Activated gamma-delta T cell treated with Interleukin-2 at 50 U/mL for 16 hours (primary cell): ENCODE measurements around the gene SLC7A10.

Experiments used
- DNase-seq: peaks from one replicate; pipeline ENCODE4 v3.0.0-alpha.2; 2020

SLC7A10 gene

DNA sequence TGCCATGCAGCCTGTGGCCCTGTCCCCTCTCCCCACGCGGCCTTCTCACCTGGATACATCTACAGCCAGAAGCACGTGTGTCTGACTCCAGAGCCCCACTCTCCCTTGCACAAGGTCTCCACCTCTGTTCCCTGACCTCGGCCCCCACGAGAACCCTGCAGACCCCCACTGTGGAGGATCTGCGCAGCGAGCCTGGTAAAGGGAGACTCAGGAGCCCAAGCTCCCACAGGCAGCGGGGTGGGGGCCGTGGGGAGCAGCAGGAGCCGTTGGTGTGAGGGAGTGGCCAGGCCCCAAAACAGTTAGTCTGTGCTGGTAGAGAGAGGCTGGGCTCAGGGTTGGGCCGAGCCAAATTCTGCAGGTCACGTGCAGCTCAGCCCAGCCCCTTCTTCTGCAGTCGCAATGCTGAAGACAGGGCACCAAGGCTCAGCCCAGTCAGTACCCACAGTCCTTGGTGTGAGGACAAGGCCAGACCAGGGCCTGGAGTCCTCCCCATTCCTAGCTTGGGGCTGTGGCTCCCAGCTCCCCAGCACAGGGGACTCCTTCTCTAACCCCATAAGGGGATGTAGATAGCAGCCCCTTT, 28.7 kb upstream of the SLC7A10 start:
- no peak for DNase-seq

DNA sequence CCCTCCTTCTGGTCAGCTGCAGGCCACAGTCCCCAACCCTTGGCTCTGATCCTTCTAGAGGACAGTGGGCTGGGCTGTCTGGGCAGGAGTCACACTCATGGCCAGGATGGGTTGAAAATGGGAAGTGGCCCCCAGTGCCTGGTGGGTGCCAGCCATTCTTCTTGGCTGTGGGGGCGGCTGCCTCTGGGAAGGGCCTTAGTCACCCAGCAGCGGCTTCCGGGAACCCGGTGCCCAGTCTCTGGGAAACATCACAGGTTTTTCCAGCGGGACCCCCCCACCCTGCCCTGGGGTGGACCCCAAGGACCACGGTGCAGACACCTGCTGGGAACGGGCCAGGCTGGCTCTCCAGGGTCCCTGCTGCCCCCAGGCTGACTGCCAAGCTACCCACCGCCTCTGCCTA, 27.3 kb upstream of the SLC7A10 start:
- no peak for DNase-seq

DNA sequence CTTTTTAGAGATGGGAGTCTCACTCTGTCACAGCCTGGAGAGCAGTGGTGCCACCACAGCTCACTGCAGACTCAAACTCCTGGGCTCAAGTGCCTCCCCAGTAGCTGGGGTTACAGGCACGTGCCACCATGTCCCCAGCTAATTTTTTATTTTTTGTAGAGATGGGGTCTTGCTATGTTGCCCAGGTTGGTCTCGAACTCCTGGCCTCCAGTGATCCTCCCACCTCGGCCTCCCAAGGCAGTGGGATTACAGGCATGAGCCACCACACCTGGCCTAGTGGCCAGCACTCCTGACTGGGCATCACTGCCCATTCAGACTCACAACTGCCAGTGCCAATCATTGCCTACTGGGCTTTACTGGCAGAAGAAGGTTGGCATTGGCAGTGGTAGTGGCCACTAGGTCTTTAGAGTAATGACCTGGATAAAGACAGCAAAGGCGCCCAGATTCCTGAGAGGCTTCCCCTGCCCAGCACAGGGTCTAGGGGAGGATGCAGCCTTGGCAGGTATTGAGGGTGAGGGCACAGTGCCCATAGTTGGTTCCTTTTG, 26.8 kb upstream of the SLC7A10 start:
- DNase-seq: no peak

DNA sequence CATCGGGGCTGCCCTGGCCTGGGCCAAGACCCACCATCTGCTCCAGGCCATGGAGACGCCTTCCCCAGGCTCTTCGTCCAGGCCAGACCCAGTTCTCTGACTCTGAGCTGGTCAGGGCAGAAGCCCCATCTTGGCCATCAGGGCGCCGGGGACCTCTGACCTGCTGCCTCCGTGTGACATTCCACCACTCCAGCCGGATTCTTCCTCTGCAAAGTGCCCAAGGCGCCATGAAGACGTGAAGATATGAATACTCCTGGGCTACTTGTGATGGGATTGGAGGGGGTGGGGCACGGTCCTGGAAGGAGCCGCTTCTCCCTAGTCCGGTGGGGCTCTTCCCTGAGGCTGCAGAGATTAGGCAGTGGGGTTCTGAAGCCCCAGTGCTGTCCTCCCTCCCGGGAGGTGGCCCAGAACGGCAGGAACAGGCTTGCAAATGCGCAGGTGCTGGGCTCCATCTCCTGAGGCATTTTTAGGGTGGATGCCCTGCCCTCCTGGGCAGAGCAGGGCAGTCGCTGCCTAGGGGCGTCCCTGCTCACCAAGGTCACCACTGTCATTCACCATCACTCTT, 26.0 kb upstream of the SLC7A10 start:
- DNase-seq: no peak

DNA sequence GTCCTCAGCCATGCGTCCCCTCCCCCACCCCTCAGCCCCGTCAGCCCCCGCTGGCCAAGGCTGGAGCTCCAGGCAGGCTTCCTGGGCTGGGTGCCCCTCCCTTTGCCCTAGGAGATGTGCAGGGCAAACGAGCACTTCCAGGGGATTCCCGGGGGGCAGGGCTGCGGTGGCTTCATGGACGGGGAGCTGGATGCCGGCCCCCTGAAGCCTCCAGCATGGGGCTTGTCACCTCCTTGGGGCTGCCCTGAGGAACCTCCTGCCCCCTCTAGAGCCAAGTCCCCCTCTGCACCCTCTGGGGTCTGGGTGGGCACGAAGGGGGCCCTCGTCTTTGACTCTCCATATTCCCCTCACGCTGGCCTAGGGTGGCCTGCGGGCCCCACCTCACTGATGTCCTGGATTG, 25.4 kb upstream of the SLC7A10 start:
- DNase-seq: no peak

DNA sequence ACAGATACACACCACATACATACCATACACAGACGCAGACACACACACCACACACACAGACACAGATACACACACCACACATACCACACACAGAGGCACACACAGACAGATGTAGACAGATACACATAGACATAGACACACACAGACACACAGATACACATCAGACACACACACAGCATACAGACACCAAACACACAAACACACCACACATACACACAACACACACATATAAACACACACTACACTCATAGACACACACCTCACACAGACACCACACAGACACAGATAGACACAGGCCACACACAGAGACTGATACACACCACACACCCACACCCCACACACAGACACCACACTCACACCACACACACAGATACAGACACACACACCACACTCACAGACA, 24.9 kb upstream of the SLC7A10 start:
- no peak for DNase-seq

DNA sequence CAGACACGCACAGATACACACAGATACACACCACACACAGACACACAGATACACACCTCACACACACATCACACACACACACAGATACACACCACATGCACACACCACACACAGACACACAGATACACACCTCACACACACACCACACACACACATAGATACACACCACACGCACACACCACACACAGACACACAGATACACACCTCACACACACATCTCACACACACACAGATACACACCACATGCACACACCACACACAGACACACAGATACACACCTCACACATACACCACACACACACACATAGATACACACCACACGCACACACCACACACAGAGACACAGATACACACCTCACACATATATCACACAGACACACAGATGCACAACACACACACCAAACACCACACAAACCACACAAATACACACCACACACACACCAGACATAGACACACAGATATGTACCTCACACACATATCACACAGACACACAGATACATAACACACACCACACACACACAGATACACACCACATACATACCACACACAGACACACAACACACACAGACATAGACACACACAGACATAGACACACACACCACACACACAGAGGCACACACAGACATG, 24.2 kb upstream of the SLC7A10 start:
- DNase-seq: no peak

DNA sequence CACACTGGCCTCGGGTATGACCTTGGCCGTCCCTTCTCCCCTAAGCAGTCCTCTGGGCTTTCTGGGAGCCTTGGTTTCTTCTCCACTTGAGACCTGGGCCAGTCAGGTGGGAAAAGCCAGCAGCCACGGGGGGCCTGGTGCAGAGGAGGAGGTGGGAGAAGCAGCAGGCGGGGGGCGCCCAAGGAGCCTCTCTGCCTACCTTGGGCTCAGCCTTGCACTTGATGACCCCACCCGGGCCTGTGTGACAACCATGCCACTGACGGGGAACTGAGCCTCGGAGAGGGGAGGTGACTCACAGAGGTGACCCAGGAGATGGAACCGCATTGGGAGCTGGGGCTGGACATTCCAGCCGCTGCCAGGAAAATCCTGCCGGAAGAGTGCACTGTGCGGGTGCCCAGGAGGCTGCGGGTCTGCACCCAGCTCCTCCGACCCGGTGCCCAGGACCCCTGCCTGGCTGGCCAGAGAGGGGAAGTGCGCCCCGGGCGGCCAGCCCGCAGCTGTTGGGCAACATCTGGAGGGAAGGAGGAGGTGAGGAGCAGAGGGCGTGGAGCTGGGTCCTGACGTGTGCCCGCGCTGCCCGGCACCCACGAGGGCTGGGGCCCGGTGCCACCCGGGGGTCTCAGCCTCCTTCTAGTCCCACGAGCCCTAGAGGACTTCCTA, 23.4 kb upstream of the SLC7A10 start:
- no peak for DNase-seq

DNA sequence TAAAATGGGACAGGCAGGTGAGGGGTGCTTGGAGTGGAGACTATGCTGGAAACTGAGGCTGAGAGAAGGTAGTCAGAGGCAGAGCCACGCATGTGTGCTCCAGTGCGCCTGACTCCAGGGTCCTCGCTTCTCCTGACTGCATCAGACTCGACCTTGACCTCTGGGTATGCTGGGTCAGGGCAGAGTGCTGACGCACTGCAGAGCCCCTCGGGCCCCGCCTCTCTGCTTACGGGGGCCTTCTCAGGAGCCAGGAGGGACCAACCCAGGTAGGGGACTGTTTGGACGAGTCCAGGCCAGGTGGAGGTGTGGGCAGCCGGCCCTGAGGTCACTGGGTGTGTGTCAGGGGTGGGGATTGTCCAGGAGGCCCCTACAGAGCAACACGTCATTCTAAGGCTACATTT, 22.9 kb upstream of the SLC7A10 start:
- DNase-seq: no peak

DNA sequence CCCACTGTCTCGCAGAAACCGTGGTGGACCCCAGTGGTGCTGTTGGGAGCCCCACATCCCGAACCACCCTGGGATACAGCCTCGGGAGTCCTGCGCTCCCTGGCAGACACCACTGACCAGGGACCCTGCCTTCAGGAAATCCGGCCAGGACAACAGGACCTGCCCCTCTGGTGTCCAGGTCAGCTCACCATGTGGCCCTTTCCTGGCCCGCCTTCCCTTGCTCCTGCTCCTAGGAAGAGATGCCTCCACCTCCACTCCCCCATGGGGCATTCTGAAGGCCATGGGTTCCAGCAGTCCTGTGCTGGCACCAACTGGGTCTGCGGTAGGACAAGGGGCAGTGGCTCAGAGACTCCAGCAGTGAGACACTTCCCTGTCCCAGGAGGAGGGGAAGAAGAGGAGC, 22.5 kb upstream of the SLC7A10 start:
- DNase-seq: no peak

DNA sequence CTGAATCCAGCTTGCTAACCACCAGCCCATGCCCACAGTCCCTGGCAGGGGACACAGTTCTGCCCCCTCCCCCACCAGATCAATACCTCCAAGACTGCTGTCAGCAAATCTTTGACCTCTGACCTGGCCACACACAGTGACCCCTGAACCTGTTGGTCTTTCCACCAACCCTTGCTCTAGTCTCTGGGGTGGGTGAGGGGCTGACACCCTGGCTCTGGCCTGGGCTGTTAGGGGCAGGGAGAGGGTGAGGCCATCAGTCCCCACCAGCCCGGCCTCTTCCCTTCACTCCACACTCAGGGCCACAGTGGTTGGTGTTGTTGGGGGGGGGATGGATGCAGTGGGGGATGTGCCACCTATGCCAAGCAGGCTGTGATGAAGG, 21.8 kb upstream of the SLC7A10 start:
- DNase-seq: no peak

DNA sequence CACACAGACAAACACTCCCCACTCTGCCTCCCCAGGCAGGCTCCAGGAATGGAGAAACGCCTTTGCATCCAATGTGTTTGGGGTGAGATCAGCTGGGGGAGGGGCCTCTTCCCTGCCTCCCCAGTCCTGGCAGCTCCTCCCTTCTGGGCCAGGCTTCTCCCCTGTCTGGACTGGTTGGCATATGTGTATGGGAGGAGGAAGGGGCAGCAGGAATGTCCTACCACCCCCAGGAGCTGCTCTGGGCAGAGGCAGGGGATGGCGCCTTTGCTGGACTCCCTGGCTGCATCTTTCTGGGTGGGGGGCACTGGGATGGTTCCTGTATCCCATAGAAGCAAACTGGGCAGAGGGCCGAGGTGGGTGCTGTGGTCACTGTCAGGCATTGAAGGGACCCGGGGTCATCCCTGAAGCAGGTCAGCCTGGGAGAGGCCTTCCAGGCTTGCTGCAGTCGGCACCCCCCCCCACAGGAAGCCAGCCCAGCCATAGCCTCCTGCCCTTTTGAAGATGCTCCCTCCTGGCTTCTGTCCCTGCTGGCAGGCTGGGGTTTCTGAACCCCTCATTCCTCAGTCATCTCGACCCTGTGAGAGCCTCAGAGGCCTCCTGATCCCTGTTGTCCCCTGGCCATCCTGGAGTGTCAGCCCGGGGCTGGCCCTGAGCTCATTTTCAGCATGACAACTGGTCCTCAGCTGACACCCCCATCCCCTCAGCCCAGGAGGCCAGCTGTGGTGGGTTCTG, 21.2 kb upstream of the SLC7A10 start:
- no peak for DNase-seq

DNA sequence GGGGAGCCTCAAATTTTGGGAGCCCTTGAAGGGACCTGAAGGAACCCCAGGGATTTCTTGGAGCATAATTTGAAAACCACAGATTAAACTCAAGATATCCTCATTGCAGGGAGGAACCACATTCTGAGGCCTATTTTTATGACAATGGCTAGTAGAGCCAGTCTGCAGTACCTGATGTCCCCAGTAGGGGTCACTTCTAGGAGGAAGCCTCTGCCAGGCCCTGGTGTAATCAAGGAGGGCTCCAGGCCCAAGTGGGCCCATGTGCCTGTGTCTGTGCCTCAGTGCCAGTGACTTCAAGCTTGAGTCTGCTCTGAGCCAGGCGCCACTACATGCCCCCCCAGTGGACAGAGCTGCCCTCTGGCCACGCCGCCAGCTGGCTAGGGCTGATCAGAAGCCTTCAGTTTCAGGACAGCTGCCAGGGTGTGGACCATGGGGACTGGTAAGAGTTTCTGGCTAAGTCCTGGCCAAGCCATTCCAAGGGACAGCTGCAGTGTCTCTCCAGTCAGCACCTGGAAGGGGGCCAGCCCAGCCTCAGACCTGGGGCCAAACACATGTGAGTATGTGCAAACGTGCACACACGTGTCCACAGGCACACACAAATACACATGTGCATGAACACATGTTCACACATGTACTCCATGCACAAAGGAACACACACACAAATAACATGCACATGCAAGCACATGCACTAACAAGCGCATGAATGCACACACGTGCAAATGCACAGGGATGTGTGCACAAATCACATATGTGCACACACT, 20.5 kb upstream of the SLC7A10 start:
- no peak for DNase-seq

DNA sequence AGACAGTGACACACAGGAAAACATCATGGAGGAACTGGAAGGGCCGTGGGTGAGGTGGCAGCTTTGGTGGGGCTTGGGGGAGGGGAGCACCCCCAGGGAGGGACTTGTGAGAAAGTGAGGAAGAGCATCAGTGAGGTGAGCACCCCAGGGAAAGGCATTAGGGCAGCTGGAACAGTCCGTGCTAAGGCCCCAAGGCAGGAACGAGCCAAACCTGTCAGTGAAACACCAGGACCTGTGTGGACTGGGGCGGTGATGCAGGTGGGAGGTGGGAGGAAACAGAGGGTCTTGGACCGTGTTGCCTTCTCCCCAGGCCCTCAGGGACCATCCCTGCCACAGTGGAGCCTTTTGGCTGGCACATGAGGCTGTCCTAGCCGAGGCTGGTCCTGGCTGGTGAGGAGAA, 17.3 kb upstream of the SLC7A10 start:
- no peak for DNase-seq

DNA sequence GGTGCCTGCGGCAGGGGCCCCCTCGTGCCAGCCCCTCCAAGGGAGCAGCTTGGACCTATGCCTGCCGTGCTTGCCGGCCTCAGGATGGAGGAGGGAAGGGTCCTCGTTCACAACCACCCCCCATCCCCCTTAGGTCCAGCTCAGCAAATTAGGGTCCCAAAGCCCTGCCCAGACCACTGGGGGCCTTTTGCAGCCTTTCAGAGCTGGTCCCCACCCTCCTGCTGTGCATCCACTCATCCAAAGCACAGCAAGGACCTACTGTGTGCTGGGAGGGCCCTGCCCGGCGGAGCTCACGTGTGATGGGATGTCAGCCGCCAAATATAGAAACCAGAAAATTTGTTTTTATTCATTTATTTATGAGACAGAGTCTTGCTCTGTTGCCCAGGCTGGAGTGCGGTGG, 16.5 kb upstream of the SLC7A10 start:
- DNase-seq: no peak

DNA sequence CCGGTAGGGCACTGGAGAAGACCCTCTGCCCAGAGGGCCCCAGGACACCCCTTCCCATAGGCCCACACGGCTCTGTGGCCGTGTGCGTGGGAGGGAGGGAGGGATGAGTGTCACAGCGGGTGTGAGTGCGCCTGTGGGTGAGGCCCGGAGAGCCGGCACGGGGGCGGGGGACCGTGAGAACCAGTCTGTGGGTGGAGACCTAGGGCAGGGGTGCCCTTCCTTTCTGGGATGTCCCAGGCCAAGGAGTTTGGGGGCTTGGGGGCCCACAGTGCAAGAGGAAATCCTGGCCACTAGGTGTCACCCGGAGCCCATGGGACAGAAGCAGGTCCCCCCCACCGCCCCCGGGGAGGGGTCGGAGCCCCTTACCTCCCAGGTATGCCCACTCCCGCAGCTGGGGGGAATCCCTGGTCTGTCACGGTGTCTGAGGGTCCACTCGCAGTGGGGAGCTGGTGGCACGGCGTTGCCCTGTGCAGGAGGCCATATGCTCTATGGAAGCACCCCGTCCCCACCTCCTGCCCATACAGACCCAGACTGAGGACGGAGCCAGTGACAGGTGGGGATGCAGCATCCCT, 16.0 kb upstream of the SLC7A10 start:
- no peak for DNase-seq

DNA sequence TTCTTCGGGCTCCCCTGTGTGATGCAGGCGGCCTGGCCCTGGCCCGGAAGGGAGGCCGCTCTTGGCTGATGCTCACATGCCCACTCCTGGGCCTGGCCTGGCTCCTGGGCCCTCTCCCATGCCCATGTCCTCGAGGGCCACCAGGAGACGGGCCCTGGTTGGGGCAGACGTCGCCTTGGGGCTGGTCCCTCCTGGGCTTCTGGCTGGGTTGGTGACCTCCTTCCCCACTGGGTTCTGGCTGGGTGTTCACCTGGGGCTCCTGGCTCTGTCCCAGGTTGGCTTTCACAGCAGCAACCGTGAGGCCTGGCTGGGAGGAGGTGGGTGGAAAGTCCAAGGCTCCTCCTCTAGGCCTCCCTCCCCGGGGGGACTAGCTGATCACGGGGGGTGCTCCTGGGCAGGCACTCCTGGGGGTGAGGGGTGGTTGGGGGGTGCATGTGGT, 15.5 kb upstream of the SLC7A10 start:
- no peak for DNase-seq

DNA sequence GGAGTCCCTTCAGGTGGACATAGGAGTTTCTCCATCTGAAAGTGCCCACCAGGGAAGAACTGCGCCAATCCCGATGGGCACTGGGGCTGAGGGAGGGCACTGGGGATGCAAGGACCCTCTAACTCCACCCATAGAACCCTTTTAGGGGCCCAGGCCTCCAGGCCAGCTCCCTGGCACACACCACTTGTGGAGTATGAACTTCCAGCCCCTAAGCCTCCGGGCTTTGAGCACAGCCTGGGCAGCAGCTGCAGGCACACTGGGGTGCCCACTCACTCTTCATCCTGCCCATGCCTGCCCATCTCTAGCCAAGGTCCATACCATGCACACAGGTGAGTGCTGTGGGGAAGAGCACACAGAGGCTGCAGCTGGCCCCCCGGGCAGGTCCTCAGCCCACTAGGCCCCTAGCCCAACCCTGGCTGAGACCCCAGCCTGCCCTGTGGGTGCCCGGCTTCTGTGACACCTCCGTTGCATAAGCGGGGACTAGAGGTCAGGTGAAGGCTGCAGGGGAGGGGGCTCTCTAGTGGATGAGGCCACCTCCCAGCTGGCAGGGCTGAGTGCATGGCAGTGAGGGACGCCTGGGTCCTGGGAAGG, 14.6 kb upstream of the SLC7A10 start:
- DNase-seq: no peak

DNA sequence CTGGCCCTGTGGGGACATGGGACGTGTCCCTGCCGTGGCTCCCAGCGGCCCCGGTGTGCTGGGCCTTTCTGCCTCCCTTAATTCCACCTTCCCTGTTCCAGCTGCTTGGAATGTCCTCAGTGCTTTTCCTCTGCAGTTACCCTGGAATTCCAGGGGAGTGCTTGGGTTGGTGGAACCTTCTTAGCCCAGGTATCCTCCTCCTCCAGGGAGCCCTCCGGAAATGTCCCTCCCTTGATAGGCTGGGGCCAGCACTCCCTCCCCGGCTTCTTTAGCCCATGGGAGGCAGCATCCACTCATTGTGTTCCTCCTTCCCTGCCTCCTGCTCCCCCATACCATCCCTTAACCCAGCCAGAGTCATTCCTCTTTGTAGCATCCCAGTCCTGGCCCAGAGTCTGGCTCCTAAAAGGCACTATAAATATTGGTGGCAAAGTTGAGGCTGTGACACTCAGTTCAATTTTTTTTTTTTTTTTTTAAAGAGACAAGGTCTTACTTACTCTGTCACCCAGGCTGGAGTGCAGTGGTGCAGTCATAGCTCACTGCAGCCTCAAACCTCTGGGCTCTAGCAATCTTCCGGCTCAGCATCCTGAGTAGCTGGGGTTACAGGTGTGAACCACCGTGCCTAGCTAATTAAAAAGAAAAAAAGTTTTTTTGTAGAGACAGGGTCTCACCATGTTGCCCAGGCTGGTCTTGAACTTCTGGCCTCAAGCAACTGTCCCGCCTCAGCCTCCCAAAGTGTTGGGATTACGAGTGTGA, 13.7 kb upstream of the SLC7A10 start:
- no peak for DNase-seq

DNA sequence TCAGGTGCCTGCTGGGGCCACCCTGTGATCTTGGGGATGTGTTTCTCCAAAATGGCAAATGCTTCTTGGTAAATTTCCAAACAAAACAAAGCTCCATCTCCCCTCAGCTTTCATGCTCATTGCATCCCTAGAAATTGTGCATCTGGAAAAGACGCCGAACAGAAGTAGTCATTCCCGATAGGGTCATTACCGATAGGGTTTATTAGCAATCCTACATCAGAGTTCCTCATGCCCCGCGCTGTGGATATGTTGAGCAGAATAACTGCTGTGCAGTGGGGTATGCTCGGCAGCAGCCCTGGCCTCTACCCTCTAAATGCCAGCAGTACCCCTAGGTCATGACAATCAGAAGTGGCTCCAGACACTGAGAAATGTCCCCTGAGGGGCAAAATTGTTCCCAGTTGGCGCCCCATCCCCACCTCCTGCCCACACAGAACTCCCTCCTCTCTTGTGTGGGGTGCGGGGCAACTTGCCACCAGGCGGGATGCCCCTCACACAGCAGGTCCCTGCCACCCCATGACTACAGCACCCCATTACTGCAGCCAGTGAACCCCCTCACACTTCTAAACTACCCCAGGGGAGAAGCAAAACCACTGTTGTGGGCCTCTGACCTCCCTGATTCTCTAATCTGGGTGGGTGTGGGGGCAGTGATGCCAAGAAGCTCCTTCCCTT, 13.0 kb upstream of the SLC7A10 start:
- no peak for DNase-seq
